LNCAP (cell line): Measurements from ENCODE around the gene IPO7.

ENCODE experiments used
- TF ChIP-seq, protein P1 (sequence below): fragments of 450-650 bp; IDR thresholded peaks from 2 replicates; pipeline ENCODE4 v1.5.1; 2017; ENCODE audit warnings: mild to moderate bottlenecking

The IPO7 gene

DNA sequence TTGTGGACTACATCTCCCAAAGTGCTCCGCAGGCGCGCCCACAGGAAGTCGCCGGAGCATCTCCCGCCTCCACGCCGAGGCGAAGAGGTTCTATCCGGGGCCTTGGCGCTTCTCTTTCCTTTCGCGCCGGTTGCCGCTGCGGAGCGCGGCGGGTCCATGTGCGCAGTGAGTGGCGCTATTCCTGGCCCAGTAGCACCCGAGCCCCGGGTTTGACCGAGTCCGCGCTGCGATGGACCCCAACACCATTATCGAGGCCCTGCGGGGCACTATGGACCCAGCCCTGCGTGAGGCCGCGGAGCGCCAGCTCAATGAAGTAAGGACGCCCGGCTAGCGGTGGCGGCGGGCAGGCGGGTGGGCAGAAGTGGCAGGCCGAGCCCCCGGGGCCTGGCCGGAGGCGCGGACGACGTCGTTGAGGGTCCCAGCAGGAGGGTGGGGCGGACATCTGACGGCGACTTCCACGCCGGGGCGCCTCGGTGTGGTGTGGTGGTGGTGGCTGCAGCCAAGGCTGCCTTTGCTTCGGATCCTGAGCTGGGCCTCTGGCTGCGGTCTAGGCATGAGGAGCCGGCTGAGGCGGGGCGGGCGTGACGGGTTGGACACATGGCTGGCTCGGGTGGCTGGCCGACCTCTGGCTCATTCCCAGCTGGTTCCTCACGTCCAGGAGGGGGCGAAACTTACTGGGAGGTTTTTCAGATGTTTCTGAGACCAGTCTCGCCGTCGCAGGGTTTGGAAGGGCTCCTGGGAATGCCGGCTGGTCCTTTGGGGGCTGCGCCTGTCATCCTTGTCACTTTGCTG, at the start of gene IPO7:
IPO7 (plus strand) TSS at position 118 of the 792 bp plus-strand sequence; CDS start at position 230, 112 bp downstream.
- TF ChIP-seq, protein P1, sequence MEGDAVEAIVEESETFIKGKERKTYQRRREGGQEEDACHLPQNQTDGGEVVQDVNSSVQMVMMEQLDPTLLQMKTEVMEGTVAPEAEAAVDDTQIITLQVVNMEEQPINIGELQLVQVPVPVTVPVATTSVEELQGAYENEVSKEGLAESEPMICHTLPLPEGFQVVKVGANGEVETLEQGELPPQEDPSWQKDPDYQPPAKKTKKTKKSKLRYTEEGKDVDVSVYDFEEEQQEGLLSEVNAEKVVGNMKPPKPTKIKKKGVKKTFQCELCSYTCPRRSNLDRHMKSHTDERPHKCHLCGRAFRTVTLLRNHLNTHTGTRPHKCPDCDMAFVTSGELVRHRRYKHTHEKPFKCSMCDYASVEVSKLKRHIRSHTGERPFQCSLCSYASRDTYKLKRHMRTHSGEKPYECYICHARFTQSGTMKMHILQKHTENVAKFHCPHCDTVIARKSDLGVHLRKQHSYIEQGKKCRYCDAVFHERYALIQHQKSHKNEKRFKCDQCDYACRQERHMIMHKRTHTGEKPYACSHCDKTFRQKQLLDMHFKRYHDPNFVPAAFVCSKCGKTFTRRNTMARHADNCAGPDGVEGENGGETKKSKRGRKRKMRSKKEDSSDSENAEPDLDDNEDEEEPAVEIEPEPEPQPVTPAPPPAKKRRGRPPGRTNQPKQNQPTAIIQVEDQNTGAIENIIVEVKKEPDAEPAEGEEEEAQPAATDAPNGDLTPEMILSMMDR = peak; percentile 25; the same call in 1 of the 2 replicates

DNA sequence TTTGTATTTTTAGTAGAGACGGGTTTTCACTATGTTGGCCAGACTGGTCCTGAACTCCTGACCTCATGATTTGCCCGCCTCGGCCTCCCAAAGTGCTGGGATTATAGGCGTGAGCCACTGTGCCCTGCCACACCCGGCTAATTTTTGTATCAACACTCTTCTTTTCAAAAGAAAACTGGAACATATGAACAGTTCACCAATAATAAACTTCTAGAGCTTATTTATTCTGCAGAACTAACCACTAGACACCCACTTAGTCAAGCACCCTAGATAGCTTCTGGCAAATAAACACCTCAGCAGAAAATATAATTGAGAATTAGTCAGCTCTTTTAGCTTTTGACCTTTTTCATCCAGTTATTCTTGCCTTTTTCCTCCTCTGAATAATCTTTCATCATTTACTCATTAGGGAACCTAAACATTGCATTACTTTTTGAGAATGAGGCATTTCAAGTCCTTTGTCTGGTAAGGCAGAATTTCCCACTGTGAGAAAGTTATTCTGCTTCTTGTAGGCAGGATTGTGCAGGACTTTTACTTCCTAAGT, 42.7 kb upstream of the IPO7 start:
- TF ChIP-seq, protein P1 = no peak

DNA sequence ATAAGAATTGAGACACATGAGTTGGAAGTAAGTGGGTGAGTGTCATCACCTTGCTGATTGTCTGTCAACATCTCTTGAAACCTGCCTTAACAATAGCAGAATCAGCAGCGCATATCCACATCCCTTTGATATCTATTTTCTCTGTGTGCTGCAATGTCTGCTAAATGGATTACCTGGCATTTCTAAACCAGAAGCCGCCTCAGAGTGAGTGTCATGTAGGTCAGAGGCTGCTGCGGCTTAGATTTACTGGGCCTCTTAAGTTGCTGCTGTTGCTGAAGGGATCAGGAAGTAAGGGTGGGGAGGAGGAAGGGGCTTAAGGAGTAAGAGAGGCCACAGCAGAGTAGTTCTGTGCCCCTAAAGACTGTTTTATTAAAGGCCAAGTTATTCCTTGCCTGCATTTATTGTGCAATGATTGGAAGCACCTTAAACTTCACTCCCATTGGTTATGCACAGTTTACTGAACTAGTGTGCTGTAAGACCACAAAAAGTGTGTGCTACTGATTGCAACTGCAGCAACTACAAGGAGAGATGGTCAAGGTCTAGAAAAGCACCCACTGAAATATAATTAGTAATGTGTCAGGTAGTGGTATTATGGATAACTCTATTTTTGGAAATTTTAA, 40.3 kb upstream of the IPO7 start:
- TF ChIP-seq, protein P1 = no peak

DNA sequence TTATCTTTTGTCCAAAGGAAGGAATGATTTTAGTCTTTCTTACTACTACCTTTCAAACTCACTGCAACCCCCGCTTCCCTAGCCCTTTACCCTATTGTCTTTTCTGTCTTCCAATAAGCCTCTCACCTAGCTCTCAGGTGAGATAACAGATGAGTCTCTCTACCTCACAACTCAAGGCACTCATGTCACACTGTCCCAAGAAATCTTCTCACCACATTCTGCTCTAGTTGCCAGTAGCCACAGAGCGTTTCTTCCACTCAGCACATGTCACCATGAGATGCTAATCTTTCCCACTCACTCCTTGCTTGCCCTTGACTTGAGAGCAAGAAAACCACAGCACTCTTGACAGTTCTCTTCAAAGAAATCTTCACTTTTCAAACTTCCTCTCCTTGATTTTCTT, 37.4 kb upstream of the IPO7 start:
- TF ChIP-seq, protein P1 = no peak

DNA sequence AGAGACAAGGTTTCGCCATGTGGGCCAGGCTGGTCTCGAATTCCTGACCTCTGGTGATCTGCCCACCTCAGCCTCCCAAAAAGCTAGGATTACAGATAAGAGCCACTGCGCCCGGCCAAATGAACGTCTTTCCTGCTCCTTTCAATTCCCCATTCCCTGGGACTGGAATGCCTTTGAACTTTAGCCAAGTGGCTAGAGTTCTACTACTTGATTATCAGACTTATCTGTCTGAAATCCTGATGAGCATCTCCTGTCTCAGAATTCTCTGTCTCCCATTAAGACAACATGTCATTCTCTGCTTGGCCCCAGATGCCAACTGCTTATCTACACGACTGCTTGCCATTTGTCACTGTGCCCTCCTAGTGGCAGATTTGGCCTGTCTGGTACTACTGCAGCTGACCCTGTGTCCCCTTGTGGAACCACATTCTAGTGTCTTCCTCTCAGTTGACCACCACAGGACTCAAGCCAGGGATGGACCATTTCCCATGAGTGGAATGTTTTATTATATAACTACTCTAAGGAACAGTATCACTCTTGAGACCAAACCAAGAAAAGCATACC, 33.1 kb upstream of the IPO7 start:
- TF ChIP-seq, protein P1 = no peak

DNA sequence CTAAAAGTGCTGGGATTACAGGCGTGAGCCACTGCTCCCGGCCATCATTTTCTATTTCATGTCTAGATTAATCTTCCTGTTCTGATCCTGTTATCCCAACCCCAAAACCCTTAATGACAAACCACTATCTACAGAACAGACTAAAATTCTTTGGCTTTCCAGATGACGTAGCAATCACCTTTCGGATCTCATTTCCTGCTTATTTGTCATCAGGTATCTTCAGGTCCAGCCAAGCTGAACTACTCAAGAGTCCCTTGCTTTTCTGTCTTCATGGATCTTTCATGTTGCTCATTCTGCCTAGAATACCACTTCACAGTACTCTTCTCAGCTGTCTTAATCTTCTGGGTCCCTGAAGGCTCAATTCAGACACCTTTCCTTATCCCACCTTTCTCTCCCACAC, 27.4 kb upstream of the IPO7 start:
- TF ChIP-seq, protein P1 = no peak

DNA sequence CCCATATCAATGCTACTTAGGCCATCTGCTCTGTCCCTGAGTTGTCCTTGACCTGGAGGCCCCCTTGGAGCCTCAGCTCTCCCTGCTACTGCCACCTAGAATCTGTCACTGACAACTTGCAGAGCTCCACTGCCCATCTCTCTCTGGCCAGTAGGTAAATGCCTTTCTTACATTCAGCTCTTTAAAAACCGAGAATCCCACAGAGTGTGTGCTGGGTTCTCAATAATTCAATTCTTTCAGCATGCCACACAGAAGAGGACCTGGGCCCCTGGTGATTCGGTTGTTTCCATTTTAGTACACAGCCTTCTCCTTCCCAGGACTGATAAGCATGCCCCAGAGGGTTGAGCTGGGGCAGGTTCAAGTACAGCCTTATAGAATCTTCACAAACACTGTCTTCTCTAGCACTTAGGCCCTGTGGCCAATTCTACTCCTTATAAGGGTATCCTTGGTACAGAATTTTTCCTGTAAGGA, 22.0 kb upstream of the IPO7 start:
- TF ChIP-seq, protein P1 = no peak
